Muscle layer of colon (tissue), 2 donors: ENCODE data around the gene BSDC1.

Source experiments
- H3K27ac ChIP-seq: one replicate; pipeline ENCODE4 v1.7.0; 2013; ENCODE audit warnings: low read depth, mild to moderate bottlenecking, low read length, moderate library complexity
- H3K27me3 ChIP-seq, 2 donors: one replicate each; pipeline ENCODE4 v1.7.0; 2013; ENCODE audit warnings: low read length in 2 of 2, mild to moderate bottlenecking in 2 of 2; ENCODE audit not compliant: insufficient read depth in 2 of 2, control insufficient read depth in 1 of 2
- H3K36me3 ChIP-seq: one replicate; pipeline ENCODE4 v1.7.0; 2013; ENCODE audit warnings: mild to moderate bottlenecking, low read length; ENCODE audit not compliant: insufficient read depth
- H3K4me1 ChIP-seq: one replicate; pipeline ENCODE4 v1.7.0; 2013; ENCODE audit warnings: mild to moderate bottlenecking, low read length; ENCODE audit not compliant: insufficient read depth
- H3K4me3 ChIP-seq, 2 donors: one replicate each; pipeline ENCODE4 v1.7.0; 2013; ENCODE audit warnings: low read length in 2 of 2, low read depth in 1 of 2, mild to moderate bottlenecking in 1 of 2, moderate library complexity in 1 of 2
- H3K9ac ChIP-seq: one replicate; pipeline ENCODE4 v1.7.0; 2013; ENCODE audit warnings: low read length
- H3K9me3 ChIP-seq: one replicate; pipeline ENCODE4 v1.7.0; 2013; ENCODE audit warnings: mild to moderate bottlenecking, low read length
- donor health status: abdominal sarcoma.
- donor health status: Adenocarcinoma of cecum.

Gene BSDC1

DNA sequence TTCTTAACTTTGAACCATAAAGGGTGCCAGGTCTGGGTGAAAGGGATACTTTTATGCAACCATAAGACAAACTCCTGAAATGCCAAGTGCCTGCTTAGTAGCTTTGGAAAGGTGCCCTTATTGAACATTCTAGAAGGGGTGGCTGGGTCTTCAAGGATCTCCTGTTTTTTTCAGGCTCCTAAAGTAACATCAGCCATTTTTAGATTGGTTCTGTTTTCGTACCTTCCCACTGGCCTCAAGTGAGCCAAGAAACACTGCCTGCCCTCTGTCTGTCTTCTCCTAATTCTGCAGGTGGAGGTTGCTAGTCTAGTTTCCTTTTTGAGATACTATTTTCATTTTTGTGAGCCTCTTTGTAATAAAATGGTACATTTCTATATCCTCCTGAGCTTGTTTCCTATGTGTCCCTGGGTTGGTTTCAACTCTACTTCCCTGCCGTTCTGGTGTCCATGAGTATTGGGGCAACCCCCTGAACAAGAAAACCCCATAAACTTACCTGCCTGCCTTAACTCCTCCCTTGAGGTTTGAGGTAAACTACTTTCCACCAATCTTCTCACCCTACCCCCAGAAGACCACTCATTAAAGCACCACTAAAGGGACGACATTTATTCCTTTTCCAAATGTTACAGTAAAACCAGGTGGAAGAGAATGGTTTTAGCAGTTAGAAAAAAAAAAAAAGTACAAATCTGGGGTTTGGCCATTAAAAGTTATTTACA lies 60.8 kb downstream of the BSDC1 start:
- Histone ChIP-seq H3K9me3 (no peaks in the 10 kb centered on the region), H3K27me3 (peaks cover 0 to 7% of the 10 kb centered on the region in 2 donors), H3K4me3 (no peak overlapping the region), H3K36me3 (peaks cover 44% of the 10 kb centered on the region), H3K4me1 (peaks cover 7% of the 10 kb centered on the region), H3K9ac (no peak overlapping the region), H3K27ac (no peak overlapping the region)

GRCh38 chr1:32332290-32333079 lies 61.8 kb downstream of the BSDC1 start:
- peaks cover 52% of the 10 kb centered on the region for H3K36me3 ChIP-seq
- H3K4me3 ChIP-seq: no peak overlapping the region
- no peak overlapping the region for H3K27ac ChIP-seq
- H3K27me3 ChIP-seq: peaks cover 0 to 7% of the 10 kb centered on the region in 2 donors
- H3K4me1 ChIP-seq: peaks cover 7% of the 10 kb centered on the region
- H3K9me3 ChIP-seq: no peaks in the 10 kb centered on the region
- no peak overlapping the region for H3K9ac ChIP-seq

GRCh38 chr1:32331549-32331948 lies 62.7 kb downstream of the BSDC1 start:
- Histone ChIP-seq H3K27ac (no peak overlapping the region), H3K36me3 (peaks cover 60% of the 10 kb centered on the region)

DNA sequence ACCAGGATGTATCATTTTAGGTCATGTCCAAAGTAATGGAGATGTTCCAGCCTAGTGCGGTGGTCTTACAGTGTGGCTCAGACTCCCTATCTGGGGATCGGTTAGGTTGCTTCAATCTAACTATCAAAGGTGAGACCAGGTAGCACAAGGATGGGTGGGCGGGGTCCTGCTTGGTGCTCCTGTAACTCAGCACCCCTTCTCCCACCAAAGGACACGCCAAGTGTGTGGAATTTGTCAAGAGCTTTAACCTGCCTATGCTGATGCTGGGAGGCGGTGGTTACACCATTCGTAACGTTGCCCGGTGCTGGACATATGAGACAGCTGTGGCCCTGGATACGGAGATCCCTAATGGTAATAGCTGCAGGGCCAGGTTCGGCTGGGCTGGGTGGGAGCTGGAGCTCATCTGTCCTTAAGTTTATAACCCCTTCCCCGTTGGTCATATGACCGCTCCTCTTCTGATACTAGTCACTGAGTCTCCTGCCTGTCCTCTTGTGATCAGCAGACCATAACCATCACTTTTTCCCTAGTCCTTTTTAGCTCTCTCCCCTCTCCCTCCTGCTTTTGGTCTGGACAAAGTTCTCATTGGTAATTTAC lies 63.6 kb downstream of the BSDC1 start:
- no peaks in the 10 kb centered on the region for H3K9me3 ChIP-seq
- H3K9ac ChIP-seq: no peak overlapping the region
- H3K36me3 ChIP-seq: peaks cover 60% of the 10 kb centered on the region
- H3K4me3 ChIP-seq: no peak overlapping the region
- H3K4me1 ChIP-seq: peaks cover 7% of the 10 kb centered on the region
- no peak overlapping the region for H3K27ac ChIP-seq
- peaks cover 0 to 7% of the 10 kb centered on the region in 2 donors for H3K27me3 ChIP-seq

More at GRCh38 chr1:32331549-32331948, 62.7 kb downstream of the BSDC1 start:
- Histone ChIP-seq H3K9me3 (no peaks in the 10 kb centered on the region), H3K27me3 (peaks cover 0 to 7% of the 10 kb centered on the region in 2 donors), H3K4me1 (peaks cover 7% of the 10 kb centered on the region), H3K4me3 (no peak overlapping the region), H3K9ac (no peak overlapping the region)

GRCh38 chr1:32329931-32330466 lies 64.2 kb downstream of the BSDC1 start:
- H3K27me3 ChIP-seq: peaks cover 0 to 7% of the 10 kb centered on the region in 2 donors
- no peaks in the 10 kb centered on the region for H3K9me3 ChIP-seq
- H3K36me3 ChIP-seq: peaks cover 60% of the 10 kb centered on the region
- H3K27ac ChIP-seq: no peak overlapping the region
- H3K4me1 ChIP-seq: peaks cover 7% of the 10 kb centered on the region
- H3K4me3 ChIP-seq: no peak overlapping the region
- no peak overlapping the region for H3K9ac ChIP-seq

GRCh38 chr1:32327204-32327603 lies 67.0 kb downstream of the BSDC1 start:
- H3K27ac ChIP-seq: no peak overlapping the region
- no peaks in the 10 kb centered on the region for H3K27me3 ChIP-seq
- H3K36me3 ChIP-seq: peaks cover 54% of the 10 kb centered on the region
- no peaks in the 10 kb centered on the region for H3K4me1 ChIP-seq
- no peaks in the 10 kb centered on the region for H3K9me3 ChIP-seq
- no peak overlapping the region for H3K4me3 ChIP-seq
- no peak overlapping the region for H3K9ac ChIP-seq

DNA sequence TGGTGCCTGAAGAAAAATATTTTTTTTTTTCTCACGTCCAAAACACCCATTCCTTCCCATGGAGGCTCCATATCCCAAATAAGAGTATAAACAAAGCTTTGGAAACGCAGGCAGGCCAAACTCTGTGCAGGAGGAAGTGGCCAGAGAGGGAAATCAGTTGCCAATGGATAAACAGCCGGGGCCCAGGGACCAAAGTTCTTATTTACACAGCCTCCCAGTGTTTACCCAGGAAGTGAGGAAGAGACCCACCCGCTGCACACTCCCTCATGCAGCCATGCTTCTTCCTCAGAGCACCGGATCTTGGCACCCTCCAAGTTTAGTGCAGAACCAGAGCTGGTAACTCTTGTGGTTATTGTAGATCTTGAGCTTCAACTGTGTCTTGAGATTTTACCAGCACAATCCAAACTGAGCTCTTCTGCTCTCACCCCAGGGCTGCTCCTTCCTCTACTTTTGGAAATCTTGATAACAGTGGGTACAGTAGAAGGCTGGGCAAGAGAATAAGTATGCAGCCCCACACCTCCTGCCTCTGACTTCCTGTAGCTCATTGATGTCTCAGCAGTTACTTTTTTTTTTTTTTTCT lies 72.4 kb downstream of the BSDC1 start:
- no peaks in the 10 kb centered on the region for H3K4me1 ChIP-seq
- no peaks in the 10 kb centered on the region for H3K9me3 ChIP-seq
- H3K9ac ChIP-seq: no peak overlapping the region
- peaks cover 27% of the 10 kb centered on the region for H3K36me3 ChIP-seq
- no peak overlapping the region for H3K4me3 ChIP-seq
- no peak overlapping the region for H3K27ac ChIP-seq
- no peaks in the 10 kb centered on the region for H3K27me3 ChIP-seq

- H3K4me1 ChIP-seq: no peaks in the 10 kb centered on the region
- H3K9ac ChIP-seq: no peak overlapping the region
- H3K27me3 ChIP-seq: no peaks in the 10 kb centered on the region
- H3K36me3 ChIP-seq: peaks cover 29% of the 10 kb centered on the region
- H3K9me3 ChIP-seq: no peaks in the 10 kb centered on the region
- H3K4me3 ChIP-seq: no peak overlapping the region
- H3K27ac ChIP-seq: no peak overlapping the region
Measured at GRCh38 chr1:32318127-32318869, 75.9 kb downstream of the BSDC1 start.

DNA sequence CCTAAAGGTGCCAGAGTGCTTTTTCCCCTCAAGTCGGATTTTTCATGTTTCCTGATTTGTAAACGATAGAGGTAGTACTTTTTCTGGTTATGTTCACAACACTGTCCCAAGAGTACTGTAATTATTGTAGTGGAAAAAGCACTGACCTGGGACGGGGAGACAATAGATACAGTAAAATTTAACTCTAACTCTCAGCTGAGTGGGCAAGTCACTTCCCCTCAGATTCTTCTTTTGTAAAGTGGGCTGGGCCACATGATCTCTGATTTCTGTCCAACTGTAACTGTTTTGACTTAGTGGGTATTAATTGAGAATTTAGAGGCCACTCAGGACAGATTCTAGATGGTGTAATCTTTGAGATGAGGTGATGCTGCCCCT lies 77.4 kb downstream of the BSDC1 start:
- Histone ChIP-seq H3K9me3 (no peaks in the 10 kb centered on the region), H3K36me3 (peaks cover 29% of the 10 kb centered on the region), H3K4me3 (no peak overlapping the region), H3K9ac (no peak overlapping the region), H3K27me3 (no peaks in the 10 kb centered on the region), H3K27ac (no peak overlapping the region), H3K4me1 (no peaks in the 10 kb centered on the region)
